Choroid plexus epithelial cell (primary cell): ENCODE data around the gene IRF9.

Experiments
- DNase-seq: peaks from one replicate; pipeline ENCODE4 v3.0.0-alpha.2; 2010; ENCODE audit warnings: low read depth
- H3K4me3 ChIP-seq: 2 replicates; pipeline ENCODE4 v1.5.1; 2011; ENCODE audit warnings: low read depth, mild to moderate bottlenecking, control low read depth, low read length, moderate library complexity
- CTCF ChIP-seq: conservative IDR thresholded peaks from 2 replicates; pipeline ENCODE4 v1.5.1; 2011; ENCODE audit warnings: low read depth, mild to moderate bottlenecking, control low read depth, inconsistent platforms, low read length, moderate library complexity

The IRF9 gene

GRCh38 chr14:24189059-24189375, 28.0 kb downstream of the IRF9 start:
- H3K4me3 ChIP-seq, result peak overlapping the region; percentile 41
- DNase-seq, result no peak
- TF ChIP-seq CTCF, result no peak

- no peak for TF ChIP-seq CTCF
- H3K4me3 ChIP-seq, result no peak overlapping the region
- no peak for DNase-seq
Observed at GRCh38 chr14:24189460-24189859, 28.4 kb downstream of the IRF9 start.

- H3K4me3 ChIP-seq, result no peak overlapping the region
- TF ChIP-seq CTCF, result no peak
- no peak for DNase-seq
Observed at GRCh38 chr14:24190416-24190815, 29.4 kb downstream of the IRF9 start.

GRCh38 chr14:24192933-24193332, 31.9 kb downstream of the IRF9 start:
- no peak for TF ChIP-seq CTCF
- DNase-seq, result no peak
- H3K4me3 ChIP-seq, result no peak overlapping the region

- H3K4me3 ChIP-seq, result peak overlapping the region; percentile 96
- no peak for TF ChIP-seq CTCF
- DNase-seq, result no peak
Observed at GRCh38 chr14:24194186-24194872, 33.3 kb downstream of the IRF9 start.

- peak overlapping the region; percentile 96 for H3K4me3 ChIP-seq
- TF ChIP-seq CTCF, result no peak
- DNase-seq, result no peak
Observed at GRCh38 chr14:24194873-24195185, 33.8 kb downstream of the IRF9 start.
